ENCODE measurements around the gene CHCHD2. TPM values are rescaled to one million over a fixed set of nuclear protein-coding genes. Genes with fewer than 3 reads are reported as not detected.

The CHCHD2 gene
- total and polyA plus RNA-seq, 2 of the 13 experiments (the other 11 are each of a cell fraction or from before 2014, with no cell fraction given) = 330 to 572 TPM

DNA sequence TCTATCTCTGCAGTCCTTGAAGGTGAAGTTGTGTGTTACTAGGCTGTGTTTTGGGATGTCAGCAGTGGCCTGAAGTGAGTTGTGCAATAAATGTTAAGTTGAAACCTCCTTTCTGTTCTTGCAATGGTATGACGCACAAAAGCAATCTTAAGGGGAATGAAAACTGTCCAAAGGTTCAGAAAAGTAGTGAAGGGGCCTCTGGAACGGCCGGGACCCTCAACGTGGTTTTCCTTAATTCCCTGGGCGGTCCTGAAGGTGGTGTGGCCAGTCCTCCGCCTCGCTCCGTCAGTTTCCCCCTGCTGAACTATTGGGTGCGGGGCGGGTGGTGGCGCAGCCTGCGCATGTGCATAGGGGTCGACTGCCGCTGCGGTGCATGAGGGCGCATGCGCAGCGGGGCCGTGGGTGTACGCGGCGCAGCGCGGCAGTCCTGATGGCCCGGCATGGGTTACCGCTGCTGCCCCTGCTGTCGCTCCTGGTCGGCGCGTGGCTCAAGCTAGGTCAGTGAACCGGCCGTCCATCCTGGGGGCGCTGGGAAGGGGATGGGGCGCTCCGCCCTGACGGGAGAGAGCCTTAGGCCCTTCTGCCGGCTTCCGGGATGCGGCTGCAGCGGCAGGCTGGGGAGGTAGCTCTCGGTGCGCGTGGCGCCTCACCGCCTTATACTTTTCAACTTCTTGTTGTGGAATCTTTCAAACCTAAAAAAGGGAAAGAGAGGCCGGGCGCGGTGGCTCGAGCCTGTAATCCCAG lies 42.2 kb downstream of the CHCHD2 start, which contains the start of gene SUMF2 (continued):
- TF ChIP-seq PHF8 (CRISPR knock-in tag; IDR thresholded peaks at IDR 0.05) (peak; percentile 89), KDM5B (CRISPR knock-in tag; IDR thresholded peaks at IDR 0.05; ENCODE audit: borderline replicate concordance) (peak; percentile 89), ZNF207 (IDR thresholded peaks at IDR 0.05; ENCODE audit: borderline replicate concordance) (no peak), ESRRA (CRISPR knock-in tag; IDR thresholded peaks at IDR 0.05; ENCODE audit: low read depth) (peak; percentile 40; the same call in 1 of the 2 replicates), ZFP36 (IDR thresholded peaks at IDR 0.05; ENCODE audit: borderline replicate concordance, low read depth, low read length, partially characterized antibody) (no peak), IKZF4 (CRISPR knock-in tag; IDR thresholded peaks at IDR 0.05; ENCODE audit: borderline replicate concordance, low read depth, not compliant biosample characterization) (peak; percentile 81), HNRNPH1 (optimal IDR thresholded peaks at IDR 0.05; ENCODE audit: low read depth, low read length) (peak; percentile 60), ZBTB40 (IDR thresholded peaks at IDR 0.05) (no peak), ZBTB40 (CRISPR knock-in tag; IDR thresholded peaks at IDR 0.05) (no peak; the same call in 1 of the 2 replicates), AFF4 (CRISPR knock-in tag; IDR thresholded peaks at IDR 0.05) (no peak), ZNF350 (CRISPR knock-in tag; IDR thresholded peaks at IDR 0.05; ENCODE audit: borderline replicate concordance, low read depth) (peak; percentile 78), ZBTB8A (CRISPR knock-in tag; IDR thresholded peaks at IDR 0.05; ENCODE audit: borderline replicate concordance, low read depth) (no peak), ADNP (CRISPR knock-in tag; IDR thresholded peaks at IDR 0.05) (no peak; the same call in 1 of the 2 replicates), ZNF558 (CRISPR knock-in tag; IDR thresholded peaks at IDR 0.05; ENCODE audit: borderline replicate concordance) (peak; percentile 77; the same call in 1 of the 2 replicates), SP4 (CRISPR knock-in tag; IDR thresholded peaks at IDR 0.05) (peak; percentile 60; the same call in 1 of the 2 replicates), ZNF790 (CRISPR knock-in tag; IDR thresholded peaks at IDR 0.05; ENCODE audit: borderline replicate concordance) (no peak)

All from HepG2 (cell line).